K562 (cell line): Measurements from ENCODE around the gene ATF1. TPM values are rescaled to one million over a fixed set of nuclear protein-coding genes. Genes with fewer than 3 reads are reported as not detected.
A peak's percentile ranks its signal among the peaks of the same experiment; 100 is the strongest.

ENCODE experiments used
- AFF4 ChIP-seq: sonication (generic); formaldehyde crosslinking; IDR thresholded peaks from 2 replicates; pipeline ENCODE4 v1.8.0; 2023; ENCODE audit warnings: mild to moderate bottlenecking, missing genetic modification reagents
- CGGBP1 ChIP-seq: fragments of 250-450 bp; sonication (Bioruptor Pico); IDR thresholded peaks from 2 replicates; pipeline ENCODE4 v1.9.0; 2021; ENCODE audit warnings: mild to moderate bottlenecking
- CREM ChIP-seq: IDR thresholded peaks from 2 replicates; pipeline ENCODE4 v1.6.1; 2014; ENCODE audit warnings: antibody characterized with exemption, low read depth
- EGR1 ChIP-seq: fragments of 450-650 bp; conservative IDR thresholded peaks from 2 replicates; pipeline ENCODE4 v1.6.1; 2017; ENCODE audit warnings: mild to moderate bottlenecking
- FOXP1 ChIP-seq: sonication (generic); formaldehyde crosslinking; IDR thresholded peaks from 2 replicates; pipeline ENCODE4 v1.8.0; 2022; ENCODE audit warnings: mild to moderate bottlenecking, missing genetic modification reagents
- GABPB1 ChIP-seq: sonication (generic); formaldehyde crosslinking; IDR thresholded peaks from 2 replicates; pipeline ENCODE4 v1.8.0; 2022; ENCODE audit warnings: mild to moderate bottlenecking, missing genetic modification reagents
- HLTF ChIP-seq: fragments of 450-650 bp; IDR thresholded peaks from 2 replicates; pipeline ENCODE4 v1.6.1; 2016
- KAT7 ChIP-seq: sonication (generic); formaldehyde crosslinking; IDR thresholded peaks from 2 replicates; pipeline ENCODE4 v1.8.0; 2022; ENCODE audit warnings: missing genetic modification reagents, mild to moderate bottlenecking, borderline replicate concordance
- MNT ChIP-seq, 2 experiments: fragments of 450-650 bp; conservative IDR thresholded peaks; 2 replicates each; pipeline ENCODE4 v1.6.1; 2017; ENCODE audit warnings: mild to moderate bottlenecking in 2 of 2, moderate library complexity in 2 of 2
- MYC ChIP-seq, 2 experiments: fragments of 250-450 bp in 1 of 2; sonication (Bioruptor Pico) in 1 of 2; IDR thresholded peaks; 2 replicates each; pipeline versions ENCODE4 v1.5.1 to v1.6.1; 2012 to 2021; ENCODE audit warnings: low read depth in 2 of 2, borderline replicate concordance in 1 of 2, improper control_type of control experiment in 1 of 2, low read length in 1 of 2, mild to moderate bottlenecking in 1 of 2, moderate library complexity in 1 of 2
- PHF20 ChIP-seq: fragments of 450-650 bp; IDR thresholded peaks from 2 replicates; pipeline ENCODE4 v1.6.1; 2018; ENCODE audit not compliant: partially characterized antibody
- POU5F1 ChIP-seq: fragments of 150-350 bp; IDR thresholded peaks from 2 replicates; pipeline ENCODE4 v1.6.1; 2014; ENCODE audit warnings: borderline replicate concordance, low read length, low read depth, mild to moderate bottlenecking; ENCODE audit not compliant: partially characterized antibody
- ZMIZ1 ChIP-seq, 2 experiments: fragments of 150-350 bp in 1 of 2; IDR thresholded peaks; 2 replicates each; pipeline ENCODE4 v1.6.1; 2012 to 2016; ENCODE audit warnings: low read depth in 2 of 2, low read length in 2 of 2, mild to moderate bottlenecking in 1 of 2, moderate library complexity in 1 of 2
- ZNF24 ChIP-seq: fragments of 450-650 bp; IDR thresholded peaks from 2 replicates; pipeline ENCODE4 v1.6.1; 2016
- polyA plus RNA-seq, 8 experiments: library from polyadenylated mRNA; depleted of rRNA in 4 of 8; stranded (reverse) in 5 of 8; unstranded in 3 of 8; fragments of >200 nt; fragmentation: Nextera tagmentation in 2 of 8; fragmentation: Illumina TruSeq in 1 of 8; extraction: Ambion mirVana in 2 of 8; extraction: Trizol in 1 of 8; gene quantifications; 2 replicates each; pipeline versions ENCODE4 v1.2.1 to v1.2.3, GENCODE V29; 2011 to 2014; ENCODE audit warnings: inconsistent platforms in 1 of 8, missing spikeins in 1 of 8
- total RNA-seq, 7 experiments: library from RNA; depleted of rRNA in 6 of 7; stranded (reverse); fragments of >200 nt in 6 of 7; fragmentation: Illumina TruSeq in 2 of 7; extraction: Trizol in 2 of 7; gene quantifications; 2 replicates each; pipeline versions ENCODE4 v1.2.1 to v1.2.3, GENCODE V29; 2011 to 2021; ENCODE audit warnings: low replicate concordance in 1 of 7
- TF ChIP-seq, protein P1 (sequence below): sonication (generic); formaldehyde crosslinking; IDR thresholded peaks from 2 replicates; pipeline ENCODE4 v1.8.0; 2022; ENCODE audit warnings: mild to moderate bottlenecking, missing genetic modification reagents, borderline replicate concordance

ATF1 gene
- total and polyA plus RNA-seq, 9 of the 15 experiments (the other 6 are each of a cell fraction or from before 2014, with no cell fraction given): 19.8 to 83.5 (median 51.4) TPM

- TF ChIP-seq ZMIZ1 (IDR thresholded peaks at IDR 0.05; ENCODE audit: low read depth in 2 of 2, low read length in 2 of 2): peak in 1 of 2 experiments; percentile 48; a peak in 2 of 4 replicates
- 0 out of 2 replicates have a peak, but pooled peaks have one; percentile 75 for TF ChIP-seq KAT7
- peak; percentile 70; the same call in 1 of the 2 replicates for TF ChIP-seq FOXP1 (CRISPR knock-in tag)
- no peak for TF ChIP-seq POU5F1
- peak; percentile 78 to 85 for TF ChIP-seq MNT (conservative IDR thresholded peaks at IDR 0.05)
- peak; percentile 73; the same call in 1 of the 2 replicates for TF ChIP-seq HLTF
- TF ChIP-seq GABPB1: peak; percentile 73
- TF ChIP-seq PHF20: peak; percentile 48
- peak; percentile 97 for TF ChIP-seq CREM
- TF ChIP-seq MYC (IDR thresholded peaks at IDR 0.05; ENCODE audit: low read depth, low read length): peak; percentile 97
- peak; percentile 77 for TF ChIP-seq MYC (CRISPR knock-in tag; IDR thresholded peaks at IDR 0.05; ENCODE audit: borderline replicate concordance, low read depth)
- no peak for TF ChIP-seq ZNF24
- TF ChIP-seq EGR1: peak; percentile 74
- TF ChIP-seq CGGBP1 (CRISPR knock-in tag): 0 out of 2 replicates have a peak, but pooled peaks have one; percentile 10
- TF ChIP-seq, protein P1, sequence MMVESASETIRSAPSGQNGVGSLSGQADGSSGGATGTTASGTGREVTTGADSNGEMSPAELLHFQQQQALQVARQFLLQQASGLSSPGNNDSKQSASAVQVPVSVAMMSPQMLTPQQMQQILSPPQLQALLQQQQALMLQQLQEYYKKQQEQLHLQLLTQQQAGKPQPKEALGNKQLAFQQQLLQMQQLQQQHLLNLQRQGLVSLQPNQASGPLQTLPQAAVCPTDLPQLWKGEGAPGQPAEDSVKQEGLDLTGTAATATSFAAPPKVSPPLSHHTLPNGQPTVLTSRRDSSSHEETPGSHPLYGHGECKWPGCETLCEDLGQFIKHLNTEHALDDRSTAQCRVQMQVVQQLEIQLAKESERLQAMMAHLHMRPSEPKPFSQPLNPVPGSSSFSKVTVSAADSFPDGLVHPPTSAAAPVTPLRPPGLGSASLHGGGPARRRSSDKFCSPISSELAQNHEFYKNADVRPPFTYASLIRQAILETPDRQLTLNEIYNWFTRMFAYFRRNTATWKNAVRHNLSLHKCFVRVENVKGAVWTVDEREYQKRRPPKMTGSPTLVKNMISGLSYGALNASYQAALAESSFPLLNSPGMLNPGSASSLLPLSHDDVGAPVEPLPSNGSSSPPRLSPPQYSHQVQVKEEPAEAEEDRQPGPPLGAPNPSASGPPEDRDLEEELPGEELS: 0 out of 2 replicates have a peak, but pooled peaks have one; percentile 43
- peak; percentile 91; the same call in 1 of the 2 replicates for TF ChIP-seq AFF4 (CRISPR knock-in tag)
These were observed at the start of gene ATF1 (continued) for GRCh38 chr12:50763639-50764285.
